ENCODE results near the gene SERPINA5. TPM values are rescaled to one million over a fixed set of nuclear protein-coding genes. Genes with fewer than 3 reads are reported as not detected.

The SERPINA5 gene
- total RNA-seq, 1 experiment from 2014 or later, result 1.5 TPM

GRCh38 chr14:94617988-94618822 is 37.0 kb downstream of the SERPINA5 start:
- no peak overlapping the region for H3K27ac Mint-ChIP-seq
- H3K4me1 Mint-ChIP-seq, result no peaks in the 10 kb centered on the region
- TF ChIP-seq ZNF317 (CRISPR knock-in tag; IDR thresholded peaks at IDR 0.05; ENCODE audit: borderline replicate concordance, low read depth), result peak; percentile 95
- TF ChIP-seq ERG (CRISPR knock-in tag; IDR thresholded peaks at IDR 0.05), result no peak
- H3K27me3 Mint-ChIP-seq (ENCODE audit: low read depth), result peaks cover 3% of the 10 kb centered on the region
- ChIA-PET CTCF (interaction anchor here (3.5 kb wide), 1 partner anchor 132 kb away, joined by 10 read pairs; no protein-coding TSS in a partner anchor), POLR2A (no interaction called here)
- peaks cover 27% of the 10 kb centered on the region for H3K36me3 Mint-ChIP-seq
- H3K9me3 Mint-ChIP-seq, result peaks cover 53% of the 10 kb centered on the region
- no peak for DNase-seq (ENCODE audit: low spot score)
- H3K4me3 Mint-ChIP-seq, result no peak overlapping the region
- ATAC-seq, result no peak

GRCh38 chr14:94619297-94619696 is 38.1 kb downstream of the SERPINA5 start:
- ChIA-PET POLR2A (no interaction called here), CTCF (no interaction called here)
- no peaks in the 10 kb centered on the region for H3K4me1 Mint-ChIP-seq
- H3K36me3 Mint-ChIP-seq, result peaks cover 27% of the 10 kb centered on the region
- H3K27me3 Mint-ChIP-seq (ENCODE audit: low read depth), result peaks cover 3% of the 10 kb centered on the region
- TF ChIP-seq NFATC4 (CRISPR knock-in tag; IDR thresholded peaks at IDR 0.05) (no peak), PRDM15 (CRISPR knock-in tag; IDR thresholded peaks at IDR 0.05) (no peak), IRF1 (CRISPR knock-in tag; IDR thresholded peaks at IDR 0.05) (no peak), NFYB (CRISPR knock-in tag; conservative IDR thresholded peaks at IDR 0.05; ENCODE audit: low read depth) (no peak), ZNF138 (CRISPR knock-in tag; conservative IDR thresholded peaks at IDR 0.05) (no peak), E2F4 (CRISPR knock-in tag; IDR thresholded peaks at IDR 0.05; ENCODE audit: borderline replicate concordance, low read depth) (no peak), ZNF671 (CRISPR knock-in tag; IDR thresholded peaks at IDR 0.05) (no peak), ZNF423 (CRISPR knock-in tag; IDR thresholded peaks at IDR 0.05) (no peak), MYBL2 (CRISPR knock-in tag; IDR thresholded peaks at IDR 0.05) (no peak), FOXP4 (CRISPR knock-in tag; IDR thresholded peaks at IDR 0.05) (no peak), JAZF1 (CRISPR knock-in tag; IDR thresholded peaks at IDR 0.05) (no peak), ZSCAN18 (CRISPR knock-in tag; IDR thresholded peaks at IDR 0.05) (no peak), HMGXB4 (CRISPR knock-in tag; IDR thresholded peaks at IDR 0.05) (no peak), EMX1 (CRISPR knock-in tag; IDR thresholded peaks at IDR 0.05) (no peak), SMAD3 (CRISPR knock-in tag; IDR thresholded peaks at IDR 0.05; ENCODE audit: borderline replicate concordance) (no peak)
- ATAC-seq (no peak), DNase-seq (ENCODE audit: low spot score) (no peak)
- no peak overlapping the region for H3K27ac Mint-ChIP-seq
- H3K4me3 Mint-ChIP-seq, result no peak overlapping the region
- H3K9me3 Mint-ChIP-seq, result peaks cover 53% of the 10 kb centered on the region

All from WTC11 (cell line).